ENCODE results near the gene BICRA.
"Not testable (repeated sequence)": the region's sequence is repeated elsewhere in the genome, so short reads cannot be mapped to it uniquely, and the experiment has no call there.

The BICRA gene

GRCh38 chr19:47631681-47632446 is 22.9 kb downstream of the BICRA start:
- DNase-seq (ENCODE audit: low spot score) = no peak

GRCh38 chr19:47633517-47633916 is 24.6 kb downstream of the BICRA start:
- no peak for DNase-seq (ENCODE audit: low spot score)

DNA sequence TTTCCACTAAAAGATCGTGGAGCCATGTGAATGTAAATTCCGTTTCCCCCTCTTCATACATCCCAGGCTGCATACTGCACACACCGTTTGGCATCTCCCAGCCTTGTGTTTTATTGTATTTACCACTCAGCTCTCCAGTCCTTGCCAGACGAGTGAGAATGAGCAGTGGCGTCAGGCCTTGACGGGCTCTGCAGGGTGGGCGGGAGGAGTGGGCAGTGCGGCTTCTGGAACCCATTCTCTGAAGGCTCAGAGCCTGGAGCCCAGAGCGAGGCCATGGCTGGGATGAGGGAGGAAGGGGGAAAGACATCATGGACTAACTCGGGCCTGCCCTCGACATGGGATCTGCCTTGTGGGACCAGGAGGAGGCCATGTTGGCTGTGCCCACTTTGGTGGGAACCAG is 25.1 kb downstream of the BICRA start:
- DNase-seq (ENCODE audit: low spot score) = no peak

DNA sequence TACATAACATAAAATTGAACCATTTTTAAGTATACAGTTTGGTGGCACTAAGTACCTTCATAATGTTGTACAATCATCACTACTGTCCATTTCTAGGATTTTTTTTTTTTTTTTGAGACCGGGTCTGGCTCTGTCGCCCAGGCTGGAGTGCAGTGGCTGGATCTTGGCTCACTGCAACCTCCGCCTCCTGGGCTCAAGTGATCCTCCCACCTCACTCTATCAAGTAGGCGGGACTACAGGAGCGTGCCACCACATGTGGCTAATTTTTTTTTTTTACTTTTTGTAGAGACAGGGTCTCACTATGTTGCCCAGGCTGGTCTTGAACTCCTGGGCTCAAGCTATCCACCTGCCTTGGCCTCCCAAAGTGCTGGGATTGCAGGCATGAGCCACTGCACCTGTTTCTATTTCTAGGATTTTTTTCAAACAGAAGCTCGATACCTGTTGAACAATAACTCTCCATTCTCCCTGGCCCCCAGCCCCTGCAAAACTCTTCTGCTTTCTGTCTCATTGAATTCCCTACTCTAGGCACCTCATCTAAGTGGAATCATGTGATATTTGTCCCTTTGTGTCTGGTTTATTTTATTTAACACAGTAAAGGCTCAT is 26.3 kb downstream of the BICRA start:
- DNase-seq (ENCODE audit: low spot score) = not testable (repeated sequence)

- no peak for DNase-seq (ENCODE audit: low spot score)
These were observed 28.6 kb downstream of the BICRA start for GRCh38 chr19:47637550-47637949.

GRCh38 chr19:47641891-47642485 is 33.1 kb downstream of the BICRA start:
- no peak for DNase-seq (ENCODE audit: low spot score)

DNA sequence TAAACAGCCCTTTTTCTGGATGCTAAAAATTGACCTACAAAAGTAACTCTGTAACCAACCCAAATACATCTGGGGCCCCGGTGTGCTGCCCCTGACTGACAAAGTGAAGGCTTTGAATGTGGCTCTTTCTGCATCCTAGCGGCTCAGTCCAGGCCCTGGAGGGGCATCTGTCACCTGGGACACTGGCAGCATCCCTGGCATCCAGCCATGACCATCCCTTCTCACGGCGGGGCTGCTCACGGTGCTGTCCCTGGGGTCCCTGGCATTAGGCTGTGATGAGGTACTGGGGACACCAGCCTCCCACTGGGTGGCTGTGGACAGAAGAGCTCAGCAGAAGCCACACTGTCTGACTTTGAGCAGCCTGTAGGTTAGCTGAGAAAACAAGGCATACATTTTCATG is 34.3 kb downstream of the BICRA start:
- no peak for DNase-seq (ENCODE audit: low spot score)

DNA sequence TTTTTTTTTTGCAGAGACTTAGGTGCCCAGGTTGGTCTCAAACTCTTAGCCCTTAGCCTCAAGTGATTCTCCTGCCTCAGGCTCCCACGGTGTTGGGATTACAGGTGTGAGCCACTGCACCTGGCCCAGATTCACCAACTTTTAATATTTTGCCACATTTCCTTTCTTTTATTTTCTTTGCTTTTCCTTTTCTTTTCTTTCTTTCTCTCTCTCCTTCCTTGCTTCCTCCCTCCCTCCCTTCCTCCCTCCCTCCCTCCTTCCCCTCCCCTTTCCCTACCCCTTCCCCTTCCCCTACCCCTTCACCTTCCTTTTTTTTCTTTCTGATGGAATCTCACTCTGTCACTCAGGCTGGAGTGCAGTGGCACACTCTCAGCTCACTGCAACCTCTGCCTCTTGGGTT is 35.3 kb downstream of the BICRA start:
- DNase-seq (ENCODE audit: low spot score) = no peak

DNA sequence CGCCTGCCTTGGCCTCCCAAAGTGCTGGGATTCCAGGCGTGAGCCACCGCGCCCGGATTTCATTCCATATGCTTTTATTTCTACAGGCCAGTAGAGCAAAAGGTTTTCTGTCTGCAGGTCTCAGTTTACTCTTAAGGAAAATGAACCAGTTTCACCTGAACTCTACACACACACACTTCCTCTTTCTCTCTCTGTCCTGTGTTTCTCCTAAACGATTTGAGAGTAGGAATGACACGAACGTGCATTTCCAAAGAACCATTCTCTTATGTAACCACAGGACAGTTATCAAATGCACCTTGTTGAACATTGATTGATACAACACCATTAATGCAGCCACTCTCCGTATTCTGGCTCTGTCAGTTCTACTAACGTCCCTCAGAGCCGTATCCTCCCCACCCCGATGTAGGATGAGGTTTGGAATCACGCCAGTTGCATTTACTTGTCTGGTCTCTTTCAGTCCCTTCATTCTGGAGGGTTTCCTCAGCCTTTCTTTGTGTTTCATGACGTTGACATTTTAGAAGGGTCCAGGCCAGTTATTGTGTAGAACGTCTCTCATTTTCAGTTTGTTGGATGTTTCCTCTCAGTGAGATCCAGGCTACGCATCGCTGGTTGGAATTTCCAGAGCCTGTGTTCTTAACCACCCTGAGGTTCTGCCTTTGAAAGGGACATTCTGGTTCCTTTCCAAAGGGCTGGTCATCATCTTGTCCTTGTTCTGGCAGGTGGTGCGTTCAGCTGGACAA is 36.0 kb downstream of the BICRA start:
- DNase-seq (ENCODE audit: low spot score) = no peak

DNA sequence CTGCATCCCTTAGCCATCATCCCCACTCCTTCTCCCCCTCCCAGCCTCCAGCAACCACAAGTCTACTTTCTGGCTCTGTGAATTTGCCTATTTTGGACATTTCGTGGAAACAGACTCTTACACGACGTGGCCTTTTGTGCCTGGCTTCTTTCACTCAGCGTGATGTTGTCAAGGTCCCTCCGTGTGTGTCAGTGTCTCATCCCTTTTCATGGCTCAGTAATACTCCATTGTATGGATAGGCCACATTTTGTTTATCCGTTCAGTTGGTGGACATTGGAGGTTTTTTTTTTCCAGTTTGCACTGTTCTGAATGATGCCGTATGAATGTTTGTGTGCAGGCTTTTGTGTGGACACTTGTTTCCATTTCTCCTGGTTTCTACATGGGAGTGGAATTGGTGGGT is 38.0 kb downstream of the BICRA start:
- no peak for DNase-seq (ENCODE audit: low spot score)

GRCh38 chr19:47649588-47649987 is 40.7 kb downstream of the BICRA start:
- DNase-seq (ENCODE audit: low spot score) = no peak

DNA sequence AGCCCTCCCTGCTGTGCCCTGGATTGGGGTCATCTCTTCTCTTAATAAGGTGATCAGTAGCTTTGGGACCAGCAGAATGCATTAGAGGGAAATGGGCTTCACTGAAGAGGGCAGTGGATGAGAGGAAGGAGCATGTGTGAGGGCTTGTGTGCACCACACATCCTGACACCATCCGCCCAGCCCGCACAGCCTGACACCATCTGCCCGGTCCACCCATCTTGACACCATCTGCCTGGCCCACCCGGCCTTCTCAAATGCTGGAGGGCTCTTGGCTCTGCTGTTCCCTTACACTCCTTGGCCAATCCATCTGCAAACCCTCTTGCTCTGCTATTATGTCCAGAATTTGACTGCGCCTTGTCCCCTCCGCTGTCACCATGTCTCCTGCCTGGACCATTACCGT is 41.8 kb downstream of the BICRA start:
- no peak for DNase-seq (ENCODE audit: low spot score)

GRCh38 chr19:47651132-47651531 is 42.2 kb downstream of the BICRA start:
- no peak for DNase-seq (ENCODE audit: low spot score)

GRCh38 chr19:47651691-47652090 is 42.8 kb downstream of the BICRA start:
- DNase-seq (ENCODE audit: low spot score) = no peak

DNA sequence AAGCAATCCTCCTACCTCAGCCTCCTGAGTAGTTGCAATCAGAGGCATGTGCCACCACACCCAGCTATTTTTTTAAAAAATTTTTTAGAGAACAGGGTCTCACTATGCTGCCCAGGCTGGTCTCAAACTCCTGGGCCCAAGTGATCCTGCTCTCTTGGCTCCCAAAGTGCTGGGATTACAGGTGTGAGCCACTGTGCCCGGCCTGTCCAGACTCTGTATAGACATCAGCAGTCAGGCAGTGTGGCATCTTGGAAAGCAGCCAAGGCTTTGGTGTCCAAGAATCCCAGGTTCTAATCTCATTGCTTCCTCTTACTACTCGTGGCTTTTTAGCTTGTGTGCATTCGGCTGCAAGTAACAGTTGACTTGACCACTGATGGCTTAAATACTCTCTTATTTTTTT is 43.4 kb downstream of the BICRA start:
- DNase-seq (ENCODE audit: low spot score) = no peak

GRCh38 chr19:47653856-47654255 is 44.9 kb downstream of the BICRA start:
- DNase-seq (ENCODE audit: low spot score) = no peak

DNA sequence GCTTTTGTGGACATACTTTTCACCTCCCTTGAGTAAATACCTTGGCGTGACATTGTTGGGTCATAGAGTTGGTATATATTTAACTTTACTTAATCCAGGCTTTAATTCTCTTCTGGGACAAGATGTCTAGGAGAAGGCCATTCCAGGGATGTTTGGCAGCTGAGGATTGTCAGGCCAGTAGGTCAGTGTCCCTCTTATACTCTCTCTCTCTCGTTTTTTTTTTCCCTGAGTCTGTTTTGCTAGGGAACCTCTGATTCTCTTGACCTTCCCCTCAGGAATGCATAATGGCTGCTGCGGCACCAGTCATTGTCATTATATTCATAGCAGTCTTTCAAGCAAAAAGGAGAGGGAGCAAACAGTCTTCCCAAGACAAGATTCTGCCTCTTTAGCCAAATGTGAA is 48.8 kb downstream of the BICRA start:
- no peak for DNase-seq (ENCODE audit: low spot score)

DNA sequence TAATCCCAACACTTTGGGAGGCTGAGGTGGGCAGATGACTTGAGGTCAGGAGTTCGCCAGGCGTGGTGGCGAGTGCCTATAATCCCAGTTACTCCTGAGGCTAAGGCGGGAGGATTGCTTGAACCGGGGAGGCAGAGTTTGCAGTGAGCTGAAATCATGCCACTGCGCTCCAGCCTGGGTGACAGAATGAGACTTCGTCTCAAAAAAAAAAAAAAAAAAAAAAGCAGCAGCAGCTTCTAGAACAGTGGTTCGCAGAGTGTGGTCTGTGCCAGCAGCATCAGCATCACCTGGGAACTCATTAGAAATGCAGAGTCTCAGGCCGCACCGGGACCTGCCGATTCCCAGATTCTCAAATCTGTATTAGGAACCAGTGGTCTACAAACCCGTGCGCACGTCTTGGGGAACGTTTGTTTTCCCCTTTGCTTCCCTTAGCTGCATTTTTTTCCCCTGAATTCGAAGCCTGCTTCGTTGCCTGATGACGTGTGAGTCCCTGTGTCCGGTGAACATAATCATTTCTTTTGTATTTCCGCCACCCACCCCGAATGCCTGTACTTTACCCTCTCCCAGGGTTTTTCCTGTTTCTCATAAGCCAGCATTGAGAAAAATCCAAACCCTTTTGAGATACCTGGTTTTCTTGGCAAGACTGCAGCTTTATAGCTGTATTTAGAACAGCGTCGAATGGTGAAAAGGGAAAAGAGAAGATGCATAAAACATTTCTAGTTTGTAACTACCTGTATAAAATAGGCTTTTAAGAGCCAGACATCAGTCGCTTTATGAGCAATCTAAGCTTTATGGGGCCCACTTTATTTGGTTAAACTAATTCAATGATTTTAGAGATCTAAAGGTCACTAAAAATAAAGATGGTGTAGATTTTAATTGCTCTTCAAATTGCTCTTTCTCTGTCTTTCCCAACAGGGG is 49.8 kb downstream of the BICRA start:
- DNase-seq (ENCODE audit: low spot score) = peak; percentile 22

- DNase-seq (ENCODE audit: low spot score) = no peak
These were observed 51.5 kb downstream of the BICRA start for GRCh38 chr19:47660435-47660832.

DNA sequence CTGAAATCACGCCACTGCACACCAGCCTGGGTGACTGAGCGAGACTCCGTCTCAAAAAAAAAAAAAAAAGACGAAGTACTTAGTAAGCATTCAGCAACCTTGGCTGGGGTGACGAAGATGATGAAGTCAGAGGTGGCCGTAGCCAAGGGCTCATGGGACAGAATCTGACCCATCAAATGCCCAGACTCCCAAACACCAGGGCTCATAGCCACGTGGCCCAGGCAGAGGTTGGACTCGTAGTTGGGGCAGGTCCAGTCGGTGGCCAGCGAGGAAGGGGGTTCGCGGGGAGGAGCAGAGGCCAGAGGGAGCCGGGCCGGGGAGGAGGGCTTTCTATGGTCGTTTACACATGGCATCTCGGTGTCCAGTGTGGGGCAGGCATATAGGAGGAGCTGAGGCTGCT is 52.2 kb downstream of the BICRA start:
- no peak for DNase-seq (ENCODE audit: low spot score)

GRCh38 chr19:47661611-47662010 is 52.7 kb downstream of the BICRA start:
- no peak for DNase-seq (ENCODE audit: low spot score)

GRCh38 chr19:47663435-47663910 is 54.5 kb downstream of the BICRA start:
- no peak for DNase-seq (ENCODE audit: low spot score)
